Loucy (cell line): Measurements from ENCODE around the gene ANKRD39.
"Not testable (repeated sequence)": the region's sequence is repeated elsewhere in the genome, so short reads cannot be mapped to it uniquely, and the experiment has no call there.

ENCODE experiments used
- H2AFZ ChIP-seq: fragments of 200-600 bp; sonication (generic); 2 replicates; pipeline ENCODE4 v1.6.0; 2016; ENCODE audit warnings: antibody characterized with exemption, mild to moderate bottlenecking, low read length, moderate library complexity
- H3F3A ChIP-seq: fragments of 200-600 bp; 2 replicates; pipeline ENCODE4 v1.6.0; 2016; ENCODE audit warnings: antibody characterized with exemption, low read depth, mild to moderate bottlenecking
- H3K27me3 ChIP-seq: fragments of 200-600 bp; sonication (generic); 2 replicates; pipeline ENCODE4 v1.6.1; 2014; ENCODE audit warnings: low read length, mild to moderate bottlenecking; ENCODE audit not compliant: insufficient read depth, poor library complexity, severe bottlenecking
- H3K36me3 ChIP-seq: fragments of 200-600 bp; sonication (generic); 2 replicates; pipeline ENCODE4 v1.6.1; 2016; ENCODE audit warnings: low read length; ENCODE audit not compliant: insufficient read depth
- H3K4me1 ChIP-seq: fragments of 200-600 bp; sonication (generic); 2 replicates; pipeline ENCODE4 v1.5.1; 2014; ENCODE audit warnings: low read length, mild to moderate bottlenecking; ENCODE audit not compliant: insufficient read depth, poor library complexity, severe bottlenecking
- H3K4me2 ChIP-seq: fragments of 200-600 bp; sonication (generic); 2 replicates; pipeline ENCODE4 v1.6.0; 2014; ENCODE audit warnings: antibody characterized with exemption, low read length, low read depth, mild to moderate bottlenecking; ENCODE audit not compliant: poor library complexity, severe bottlenecking
- H3K4me3 ChIP-seq: fragments of 200-600 bp; sonication (generic); 2 replicates; pipeline ENCODE4 v1.5.1; 2014; ENCODE audit warnings: low read length, mild to moderate bottlenecking, mixed read lengths; ENCODE audit not compliant: poor library complexity, severe bottlenecking
- H3K79me2 ChIP-seq: fragments of 200-600 bp; sonication (generic); 2 replicates; pipeline ENCODE4 v1.6.1; 2014; ENCODE audit warnings: low read length; ENCODE audit not compliant: insufficient read depth
- H3K9ac ChIP-seq: fragments of 200-600 bp; sonication (generic); 2 replicates; pipeline ENCODE4 v1.6.0; 2014; ENCODE audit warnings: mild to moderate bottlenecking, low read depth, low read length, moderate library complexity; ENCODE audit not compliant: poor library complexity, severe bottlenecking
- H3K9me2 ChIP-seq: fragments of 200-600 bp; sonication (generic); replicated peaks from 2 replicates; pipeline ENCODE4 v1.6.1; 2016; ENCODE audit warnings: low read depth, low read length, mixed read lengths
- H3K9me3 ChIP-seq: fragments of 200-600 bp; sonication (generic); 2 replicates; pipeline ENCODE4 v1.6.1; 2014; ENCODE audit warnings: mild to moderate bottlenecking, antibody characterized with exemption, low read length, low read depth; ENCODE audit not compliant: insufficient read depth
- H4K20me1 ChIP-seq: fragments of 200-600 bp; sonication (generic); 2 replicates; pipeline ENCODE4 v1.6.0; 2014; ENCODE audit warnings: antibody characterized with exemption, low read length, mild to moderate bottlenecking; ENCODE audit not compliant: insufficient read depth, poor library complexity, severe bottlenecking
- CTCF ChIP-seq: fragments of 200-600 bp; sonication (generic); conservative IDR thresholded peaks from 2 replicates; pipeline ENCODE4 v1.5.1; 2014; ENCODE audit warnings: mild to moderate bottlenecking, antibody characterized with exemption, low read length
- EZH2phosphoT487 ChIP-seq: fragments of 200-600 bp; IDR thresholded peaks from 2 replicates; pipeline ENCODE4 v1.6.1; 2018; ENCODE audit warnings: antibody characterized with exemption, mild to moderate bottlenecking, moderate library complexity, borderline replicate concordance

Gene ANKRD39

GRCh38 chr2:96890252-96890651 lies 32.4 kb upstream of the ANKRD39 start:
- H4K20me1 ChIP-seq, result no peaks in the 10 kb centered on the region
- H3K9me3 ChIP-seq, result no peaks in the 10 kb centered on the region
- no peaks in the 10 kb centered on the region for H3F3A ChIP-seq
- TF ChIP-seq CTCF (no peak), EZH2phosphoT487 (no peak)
- H3K9me2 ChIP-seq, result no peaks in the 10 kb centered on the region
- H2AFZ ChIP-seq, result no peak overlapping the region
- no peak overlapping the region for H3K4me3 ChIP-seq
- peaks cover 15% of the 10 kb centered on the region for H3K4me1 ChIP-seq
- H3K4me2 ChIP-seq, result no peak overlapping the region
- no peak overlapping the region for H3K9ac ChIP-seq
- no peaks in the 10 kb centered on the region for H3K36me3 ChIP-seq
- H3K27me3 ChIP-seq, result no peaks in the 10 kb centered on the region
- no peaks in the 10 kb centered on the region for H3K79me2 ChIP-seq

GRCh38 chr2:96889502-96889901 lies 31.7 kb upstream of the ANKRD39 start:
- H3K4me1 ChIP-seq, result peaks cover 11% of the 10 kb centered on the region
- H4K20me1 ChIP-seq, H3K27me3 ChIP-seq, H3K36me3 ChIP-seq, H3F3A ChIP-seq, H3K9ac ChIP-seq, H3K9me2 ChIP-seq, H3K4me3 ChIP-seq, H3K4me2 ChIP-seq, H3K9me3 ChIP-seq, H3K79me2 ChIP-seq, H2AFZ ChIP-seq: not testable (repeated sequence)

- Histone ChIP-seq H3K27me3 (no peaks in the 10 kb centered on the region), H3F3A (no peaks in the 10 kb centered on the region), H3K4me1 (peaks cover 11% of the 10 kb centered on the region), H4K20me1 (no peaks in the 10 kb centered on the region), H3K4me2 (no peak overlapping the region), H3K79me2 (no peaks in the 10 kb centered on the region), H3K36me3 (no peaks in the 10 kb centered on the region), H3K9me3 (no peaks in the 10 kb centered on the region), H3K4me3 (no peak overlapping the region), H3K9ac (no peak overlapping the region), H3K9me2 (no peaks in the 10 kb centered on the region), H2AFZ (0 out of 2 replicates have a peak overlapping the region, but pooled peaks have one; percentile 43)
- TF ChIP-seq EZH2phosphoT487 (no peak), CTCF (no peak)
Measured at GRCh38 chr2:96888072-96889011, 30.5 kb upstream of the ANKRD39 start.
